ENCODE data around the gene DLGAP4.

DNA sequence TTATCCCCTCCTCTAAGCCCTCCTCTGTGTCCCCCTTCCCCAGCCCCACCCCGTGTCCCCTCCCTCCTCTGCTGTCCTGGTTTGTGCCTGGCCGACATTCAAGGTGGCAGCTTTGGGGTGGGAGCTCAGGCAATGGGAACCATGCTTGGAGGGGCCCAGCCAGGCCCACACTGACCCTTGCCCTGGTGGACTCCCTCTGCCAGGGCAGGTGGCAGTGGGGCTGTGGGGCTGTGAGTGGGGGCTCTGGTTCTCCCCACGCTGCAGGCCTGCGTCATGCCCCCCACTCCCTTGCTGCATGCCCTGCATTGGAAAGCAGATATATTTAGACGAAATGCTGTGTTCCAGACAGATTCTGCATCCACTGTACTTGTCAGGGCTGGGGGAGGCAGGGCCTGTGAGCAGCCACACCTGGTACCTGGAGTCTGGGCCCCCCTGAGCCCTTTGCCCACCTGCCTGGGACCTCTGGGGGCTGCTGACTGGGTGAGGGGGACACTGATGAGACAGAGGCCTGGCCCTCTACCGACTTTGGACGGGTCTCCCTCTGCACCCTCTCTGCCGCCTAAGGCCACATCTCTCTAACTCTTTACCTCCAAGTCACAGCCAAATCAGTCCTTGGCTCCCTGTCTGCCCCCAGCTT is 14.2 kb downstream of the DLGAP4 start:
- TF ChIP-seq POLR2A (IDR thresholded peaks at IDR 0.05; ENCODE audit: low read depth, low read length) (no peak), POLR2AphosphoS5 (IDR thresholded peaks at IDR 0.05; ENCODE audit: low read depth, low read length) (no peak)
